Peyer's patch (tissue), 4 donors: Measurements from ENCODE around the gene ZGRF1. TPM values are rescaled to one million over a fixed set of nuclear protein-coding genes. Genes with fewer than 3 reads are reported as not detected.
A peak's percentile ranks its signal among the peaks of the same experiment; 100 is the strongest.
"Not testable (repeated sequence)": the region's sequence is repeated elsewhere in the genome, so short reads cannot be mapped to it uniquely, and the experiment has no call there.

Experiments used
- DNase-seq, 3 donors: peaks; one replicate each; pipeline ENCODE4 v3.0.0-alpha.2; 2017 to 2019
- H3K27ac ChIP-seq, 4 donors: fragments of 200-600 bp; sonication (generic); one replicate each; pipeline ENCODE4 v1.5.1; 2016 to 2019
- H3K27me3 ChIP-seq, 2 donors: fragments of 200-600 bp; sonication (generic); one replicate each; pipeline ENCODE4 v1.5.1; 2019
- H3K36me3 ChIP-seq, 3 donors: fragments of 200-600 bp; sonication (generic); one replicate each; pipeline ENCODE4 v1.5.1; 2016 to 2019
- H3K4me1 ChIP-seq, 4 donors: fragments of 200-600 bp; sonication (generic); one replicate each; pipeline ENCODE4 v1.5.1; 2016 to 2019
- H3K4me3 ChIP-seq, 4 donors: fragments of 200-600 bp; sonication (generic); 1 replicate in 3 of 4; 2 replicates in 1 of 4; pipeline ENCODE4 v1.5.1; 2016 to 2019; ENCODE audit warnings: mild to moderate bottlenecking in 1 of 4
- H3K9me3 ChIP-seq, 4 donors: fragments of 200-600 bp; sonication (generic); one replicate each; pipeline ENCODE4 v1.5.1; 2016 to 2019; ENCODE audit warnings: mild to moderate bottlenecking in 1 of 4
- POLR2A ChIP-seq, 2 donors: fragments of 450-650 bp; IDR thresholded peaks; one replicate each; pipeline ENCODE4 v1.5.1; 2017; ENCODE audit warnings: antibody characterized with exemption in 2 of 2, mild to moderate bottlenecking in 2 of 2, moderate library complexity in 2 of 2
- total RNA-seq, 4 donors: library from RNA; depleted of rRNA; stranded (reverse); fragments of >200 nt; gene quantifications; one replicate each; pipeline ENCODE4 v1.1.0, GENCODE V29; 2016
- TF ChIP-seq, protein P1 (sequence below), 6 experiments: fragments of 450-650 bp in 4 of 6; fragments of 200-600 bp in 2 of 6; sonication (generic) in 1 of 6; IDR thresholded peaks; one replicate each; pipeline ENCODE4 v1.5.1; 2017 to 2019; ENCODE audit warnings: antibody characterized with exemption in 6 of 6, mild to moderate bottlenecking in 3 of 6, moderate library complexity in 1 of 6

ZGRF1 gene
- total RNA-seq, 4 donors from 2014 or later, result 3.6 to 28.9 (median 6.1) TPM

DNA sequence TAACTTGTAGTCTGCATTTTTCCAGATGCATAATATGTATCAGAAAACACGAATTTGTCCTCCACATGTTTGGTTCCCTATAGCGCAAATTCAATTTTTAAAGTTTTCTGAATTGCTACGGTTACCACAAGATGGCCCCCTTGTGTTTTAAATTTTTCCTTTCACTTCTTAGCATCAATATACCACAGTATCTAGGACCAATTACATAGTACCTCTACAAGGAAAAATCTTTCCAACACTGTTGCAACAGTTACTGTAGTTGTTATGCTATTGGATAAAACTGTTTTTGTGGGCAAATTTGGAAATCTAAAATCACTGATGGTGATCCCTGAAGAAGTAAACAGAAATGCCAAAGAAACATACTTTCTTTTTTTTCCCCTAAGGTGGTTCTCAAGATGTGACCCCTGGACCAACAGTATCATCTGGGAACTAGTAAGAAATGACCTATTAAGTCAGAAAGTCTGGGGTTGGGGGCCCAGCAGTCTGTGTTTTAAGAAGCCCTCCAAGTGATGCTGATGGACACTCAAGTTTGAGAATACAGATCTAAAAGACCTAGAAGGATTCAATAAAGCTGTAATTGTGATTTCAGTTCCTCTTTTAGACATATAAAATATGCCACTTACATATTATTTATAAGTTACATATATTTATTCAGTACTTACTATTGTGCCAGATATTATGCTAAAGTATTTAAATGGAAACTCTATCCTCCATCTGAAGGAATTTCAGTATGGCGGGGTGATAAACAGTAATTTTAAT lies 3.1 kb downstream of the ZGRF1 start:
- H3K4me3 ChIP-seq, result no peak overlapping the region
- no peak for DNase-seq

DNA sequence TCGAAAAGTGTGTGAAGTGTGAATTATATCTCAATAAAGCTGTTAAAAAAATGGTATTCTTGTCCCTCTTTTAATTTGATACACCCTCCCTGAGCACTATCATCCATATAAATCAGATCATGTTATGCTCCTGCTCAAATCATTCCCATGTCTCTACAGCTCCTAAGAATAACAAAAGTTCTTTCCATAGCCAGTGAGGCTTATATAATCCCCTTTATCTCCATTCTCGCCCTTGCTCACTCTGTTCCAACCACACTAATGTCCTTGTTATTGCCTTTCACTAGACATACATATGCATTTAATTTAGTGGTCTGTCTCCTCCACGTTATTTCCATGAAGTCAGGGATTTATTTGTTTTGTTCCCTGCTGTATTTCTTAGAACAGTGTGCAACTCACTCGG lies 10.5 kb downstream of the ZGRF1 start:
- no peak for TF ChIP-seq POLR2A (IDR thresholded peaks at IDR 0.05)
- TF ChIP-seq, protein P1, sequence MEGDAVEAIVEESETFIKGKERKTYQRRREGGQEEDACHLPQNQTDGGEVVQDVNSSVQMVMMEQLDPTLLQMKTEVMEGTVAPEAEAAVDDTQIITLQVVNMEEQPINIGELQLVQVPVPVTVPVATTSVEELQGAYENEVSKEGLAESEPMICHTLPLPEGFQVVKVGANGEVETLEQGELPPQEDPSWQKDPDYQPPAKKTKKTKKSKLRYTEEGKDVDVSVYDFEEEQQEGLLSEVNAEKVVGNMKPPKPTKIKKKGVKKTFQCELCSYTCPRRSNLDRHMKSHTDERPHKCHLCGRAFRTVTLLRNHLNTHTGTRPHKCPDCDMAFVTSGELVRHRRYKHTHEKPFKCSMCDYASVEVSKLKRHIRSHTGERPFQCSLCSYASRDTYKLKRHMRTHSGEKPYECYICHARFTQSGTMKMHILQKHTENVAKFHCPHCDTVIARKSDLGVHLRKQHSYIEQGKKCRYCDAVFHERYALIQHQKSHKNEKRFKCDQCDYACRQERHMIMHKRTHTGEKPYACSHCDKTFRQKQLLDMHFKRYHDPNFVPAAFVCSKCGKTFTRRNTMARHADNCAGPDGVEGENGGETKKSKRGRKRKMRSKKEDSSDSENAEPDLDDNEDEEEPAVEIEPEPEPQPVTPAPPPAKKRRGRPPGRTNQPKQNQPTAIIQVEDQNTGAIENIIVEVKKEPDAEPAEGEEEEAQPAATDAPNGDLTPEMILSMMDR (IDR thresholded peaks at IDR 0.05), result no peak
- no peak for DNase-seq
- Histone ChIP-seq H3K4me1 (no peaks in the 10 kb centered on the region), H3K4me3 (no peak overlapping the region), H3K27ac (no peak overlapping the region), H3K9me3 (no peaks in the 10 kb centered on the region), H3K36me3 (peaks cover 0 to 6% (median 0%) of the 10 kb centered on the region in 3 donors), H3K27me3 (no peaks in the 10 kb centered on the region)

More for the DNA sequence above, 3.1 kb downstream of the ZGRF1 start:
- TF ChIP-seq POLR2A (IDR thresholded peaks at IDR 0.05), result no peak
- TF ChIP-seq, protein P1 (IDR thresholded peaks at IDR 0.05), result peak; percentile 3 to 44 (median 38)
- Histone ChIP-seq H3K27me3 (no peaks in the 10 kb centered on the region), H3K9me3 (no peaks in the 10 kb centered on the region), H3K4me1 (peaks cover 0 to 9% (median 4%) of the 10 kb centered on the region in 4 donors), H3K27ac (no peak overlapping the region), H3K36me3 (peaks cover 0 to 6% (median 0%) of the 10 kb centered on the region in 3 donors)

DNA sequence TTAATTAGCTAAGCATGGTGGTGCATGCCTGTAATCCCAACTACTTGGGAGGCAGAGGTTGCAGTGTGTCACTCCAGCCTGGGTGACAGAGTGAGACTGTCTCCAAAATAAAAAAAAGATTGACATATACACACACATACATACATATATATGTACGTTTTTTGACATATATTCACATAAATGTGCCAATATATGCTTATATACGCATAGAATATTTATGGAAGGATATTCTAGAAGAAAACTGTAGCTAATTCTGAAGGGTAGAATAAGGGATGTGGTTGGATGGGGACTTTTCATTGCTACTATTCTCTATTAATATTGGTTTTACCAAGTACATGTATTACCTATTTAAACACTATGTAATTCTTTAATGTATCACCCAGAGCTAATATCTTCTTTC lies 19.7 kb downstream of the ZGRF1 start:
- no peak overlapping the region for H3K27ac ChIP-seq
- DNase-seq, result no peak
- no peaks in the 10 kb centered on the region for H3K27me3 ChIP-seq
- TF ChIP-seq POLR2A (IDR thresholded peaks at IDR 0.05), result no peak
- TF ChIP-seq, protein P1 (IDR thresholded peaks at IDR 0.05), result no peak
- H3K36me3 ChIP-seq, result no peaks in the 10 kb centered on the region
- H3K4me1 ChIP-seq, result no peaks in the 10 kb centered on the region
- no peaks in the 10 kb centered on the region for H3K9me3 ChIP-seq
- no peak overlapping the region for H3K4me3 ChIP-seq

DNA sequence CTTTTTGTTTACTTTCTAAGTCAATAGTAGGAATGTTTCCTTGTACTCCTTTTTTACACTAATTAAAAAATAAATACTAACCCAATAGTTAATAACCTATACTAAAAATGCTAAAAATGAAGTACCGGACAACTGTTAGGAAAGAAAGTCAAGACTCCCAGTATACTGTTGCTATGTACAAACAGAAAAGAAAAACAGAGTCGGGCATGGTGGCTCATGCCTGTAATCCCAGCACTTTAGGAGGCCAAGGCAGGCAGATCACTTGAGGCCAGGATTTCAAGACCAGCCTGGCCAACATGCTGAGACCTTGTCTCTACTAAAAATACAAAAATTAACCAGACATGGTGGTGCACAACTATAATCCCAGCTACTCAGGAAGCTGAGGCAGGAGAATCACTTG lies 23.9 kb downstream of the ZGRF1 start:
- not testable (repeated sequence) for DNase-seq, H3K27ac ChIP-seq, H3K9me3 ChIP-seq

DNA sequence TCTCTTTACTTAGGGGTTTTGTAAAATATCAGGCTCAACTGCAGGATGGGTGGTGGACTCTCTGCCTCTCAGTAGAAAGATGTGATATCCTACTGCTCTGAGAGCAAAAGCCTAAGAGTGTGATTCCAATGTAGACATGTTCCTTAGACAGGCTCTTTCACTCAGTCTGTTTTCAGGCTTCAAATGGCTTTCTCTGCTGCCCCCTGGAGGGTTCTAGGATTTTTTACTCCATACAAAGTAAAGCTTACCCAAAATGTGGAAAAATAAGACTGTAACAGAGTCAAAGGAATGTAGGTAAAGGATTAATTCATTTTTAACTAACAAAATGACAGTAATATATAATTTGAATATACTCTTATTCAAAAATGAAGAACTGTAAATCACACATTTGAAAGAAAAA lies 32.1 kb downstream of the ZGRF1 start:
- Histone ChIP-seq H3K9me3 (no peaks in the 10 kb centered on the region), H3K36me3 (peaks cover 0 to 2% (median 0%) of the 10 kb centered on the region in 3 donors), H3K4me1 (no peaks in the 10 kb centered on the region), H3K27ac (no peak overlapping the region), H3K27me3 (no peaks in the 10 kb centered on the region), H3K4me3 (no peak overlapping the region)
- peak in 1 of 3 donors; percentile 50 for DNase-seq
- TF ChIP-seq POLR2A (IDR thresholded peaks at IDR 0.05), result no peak
- TF ChIP-seq, protein P1 (IDR thresholded peaks at IDR 0.05), result peak in 5 of 6 experiments; percentile 30 to 56 (median 51)

More for the DNA sequence above, 23.9 kb downstream of the ZGRF1 start:
- not testable (repeated sequence) for H3K4me1 ChIP-seq, H3K36me3 ChIP-seq, H3K27me3 ChIP-seq, H3K4me3 ChIP-seq

DNA sequence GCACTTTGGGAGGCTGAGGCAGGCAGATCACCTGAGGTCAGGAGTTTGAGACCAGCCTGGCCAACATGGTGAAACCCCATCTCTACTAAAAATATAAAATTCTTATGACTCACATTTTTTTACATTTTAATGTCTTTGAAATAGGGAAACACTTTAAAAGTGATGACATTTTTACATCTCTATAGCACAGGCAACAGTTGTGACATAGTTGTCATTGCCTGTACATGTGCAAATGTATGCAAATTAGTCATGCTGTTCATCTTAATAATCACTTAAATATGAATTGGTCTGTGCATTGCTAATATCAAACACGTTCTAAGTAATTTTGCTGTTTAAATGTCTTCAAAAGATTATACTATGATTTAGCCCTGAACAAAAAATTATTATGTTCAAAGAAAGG lies 41.7 kb downstream of the ZGRF1 start:
- no peak for DNase-seq
- Histone ChIP-seq H3K9me3 (no peaks in the 10 kb centered on the region), H3K27ac (no peak overlapping the region), H3K36me3 (no peaks in the 10 kb centered on the region), H3K4me1 (no peaks in the 10 kb centered on the region), H3K27me3 (no peaks in the 10 kb centered on the region), H3K4me3 (no peak overlapping the region)
- TF ChIP-seq POLR2A (IDR thresholded peaks at IDR 0.05), result no peak
